ENCODE data around the gene YBX2. TPM values are rescaled to one million over a fixed set of nuclear protein-coding genes. Genes with fewer than 3 reads are reported as not detected.
A peak's percentile ranks its signal among the peaks of the same experiment; 100 is the strongest.

The YBX2 gene
- polyA plus RNA-seq, 1 donor (not counting 4 experiments of a cell fraction or from before 2014, with no cell fraction given) = 0.05 TPM

- Histone ChIP-seq H3K9me3 (ENCODE audit: control insufficient read depth, low read depth, low read length) (no peaks in the 10 kb centered on the region), H3K79me2 (ENCODE audit: control insufficient read depth, insufficient read depth, low read length) (peaks cover 19% of the 10 kb centered on the region), H3K4me1 (ENCODE audit: control insufficient read depth, extremely low read depth, insufficient read depth, low read length) (peaks cover 27% of the 10 kb centered on the region), H3K9ac (ENCODE audit: control insufficient read depth, extremely low read depth, insufficient read depth, low read length) (no peak overlapping the region), H3K9me1 (ENCODE audit: control insufficient read depth, extremely low read depth, insufficient read depth, low read length) (peaks cover 8% of the 10 kb centered on the region), H3K27ac (ENCODE audit: control insufficient read depth, insufficient read depth, low read length) (no peak overlapping the region), H4K20me1 (ENCODE audit: control insufficient read depth, extremely low read depth, insufficient read depth, low read length) (peaks cover 18% of the 10 kb centered on the region), H3K4me2 (ENCODE audit: control insufficient read depth, extremely low read depth, insufficient read depth, low read depth, low read length) (no peak overlapping the region), H3K36me3 (ENCODE audit: control insufficient read depth in 2 of 2, extremely low read depth in 1 of 2, insufficient read depth in 2 of 2, low read length in 2 of 2) (peaks cover 31 to 61% of the 10 kb centered on the region in 2 experiments), H3K4me3 (ENCODE audit: control insufficient read depth in 2 of 3, extremely low read depth in 1 of 3, insufficient read depth in 2 of 3, low read depth in 1 of 3, low read length in 3 of 3) (no peak overlapping the region), H3K27me3 (ENCODE audit: control insufficient read depth, extremely low read depth, insufficient read depth, low read length) (no peaks in the 10 kb centered on the region), H2AFZ (ENCODE audit: control insufficient read depth, low read length) (no peak overlapping the region)
- FAIRE-seq (no peak), DNase-seq (ENCODE audit: low read depth, low spot score) (no peak)
- dilution Hi-C loops (cut with MboI; ENCODE audit: extremely low pct_ligation_motif_present, low sequenced_read_pairs) = no loop called here
- TF ChIP-seq EZH2 (IDR thresholded peaks at IDR 0.05; ENCODE audit: low read length) (no peak), CTCF (optimal IDR thresholded peaks at IDR 0.05 in 1 of 3, IDR thresholded peaks at IDR 0.05 in 1 of 3, conservative IDR thresholded peaks at IDR 0.05 in 1 of 3; ENCODE audit: extremely low read depth in 1 of 3, insufficient read depth in 2 of 3, low read length in 3 of 3) (no peak)
Observed at GRCh38 chr17:7317161-7317803, 22.8 kb upstream of the YBX2 start.

GRCh38 chr17:7315570-7316235, 21.3 kb upstream of the YBX2 start:
- peaks cover 34 to 63% of the 10 kb centered on the region in 2 experiments for H3K36me3 ChIP-seq (ENCODE audit: control insufficient read depth in 2 of 2, extremely low read depth in 1 of 2, insufficient read depth in 2 of 2, low read length in 2 of 2)
- FAIRE-seq = no peak
- H4K20me1 ChIP-seq (ENCODE audit: control insufficient read depth, extremely low read depth, insufficient read depth, low read length) = peaks cover 27% of the 10 kb centered on the region
- TF ChIP-seq CTCF (optimal IDR thresholded peaks at IDR 0.05 in 1 of 3, IDR thresholded peaks at IDR 0.05 in 1 of 3, conservative IDR thresholded peaks at IDR 0.05 in 1 of 3; ENCODE audit: extremely low read depth in 1 of 3, insufficient read depth in 2 of 3, low read length in 3 of 3) (no peak), EZH2 (IDR thresholded peaks at IDR 0.05; ENCODE audit: low read length) (no peak)
- peaks cover 29% of the 10 kb centered on the region for H3K4me1 ChIP-seq (ENCODE audit: control insufficient read depth, extremely low read depth, insufficient read depth, low read length)
- peak overlapping the region; percentile 12 for H2AFZ ChIP-seq (ENCODE audit: control insufficient read depth, low read length)
- no peak for DNase-seq (ENCODE audit: low read depth, low spot score)
- H3K4me3 ChIP-seq (ENCODE audit: control insufficient read depth in 2 of 3, extremely low read depth in 1 of 3, insufficient read depth in 2 of 3, low read depth in 1 of 3, low read length in 3 of 3) = peak overlapping the region; percentile 73 to 92 (median 79)
- H3K9me3 ChIP-seq (ENCODE audit: control insufficient read depth, low read depth, low read length) = no peaks in the 10 kb centered on the region
- peak overlapping the region; percentile 88 for H3K4me2 ChIP-seq (ENCODE audit: control insufficient read depth, extremely low read depth, insufficient read depth, low read depth, low read length)
- peak overlapping the region; percentile 53 for H3K27ac ChIP-seq (ENCODE audit: control insufficient read depth, insufficient read depth, low read length)
- peaks cover 8% of the 10 kb centered on the region for H3K9me1 ChIP-seq (ENCODE audit: control insufficient read depth, extremely low read depth, insufficient read depth, low read length)
- peaks cover 30% of the 10 kb centered on the region for H3K79me2 ChIP-seq (ENCODE audit: control insufficient read depth, insufficient read depth, low read length)
- H3K27me3 ChIP-seq (ENCODE audit: control insufficient read depth, extremely low read depth, insufficient read depth, low read length) = no peaks in the 10 kb centered on the region
- dilution Hi-C loops (cut with MboI; ENCODE audit: extremely low pct_ligation_motif_present, low sequenced_read_pairs) = no loop called here
- peak overlapping the region; percentile 77 for H3K9ac ChIP-seq (ENCODE audit: control insufficient read depth, extremely low read depth, insufficient read depth, low read length)
